HEK293 (cell line): Measurements from ENCODE around the gene EXD2.
"Not testable (repeated sequence)": the region's sequence is repeated elsewhere in the genome, so short reads cannot be mapped to it uniquely, and the experiment has no call there.

Source experiments
- CTCF ChIA-PET: fragments of 350-600 bp; formaldehyde crosslinking; extraction: SDS; loops from one replicate; lab custom pipeline; 2021; ENCODE audit warnings: antibody characterized with exemption; lab: Yijun Ruan, JAX
- POLR2A ChIA-PET: fragments of 300-600 bp; formaldehyde crosslinking; extraction: SDS; loops from one replicate; lab custom pipeline; 2020; ENCODE audit warnings: antibody characterized with exemption, inconsistent platforms; lab: Yijun Ruan, JAX
- H3K27ac ChIP-seq: fragments of 200-500 bp; sonication (Bioruptor generic); 2 replicates; pipeline ENCODE4 v1.5.1; 2014; ENCODE audit warnings: low read depth, low read length, control low read depth, inconsistent platforms; ENCODE audit errors: extremely low read depth
- H3K36me3 ChIP-seq, 2 experiments: fragments of 200-500 bp in 1 of 2; sonication (Bioruptor generic) in 1 of 2; 1 replicate in 1 of 2; 2 replicates in 1 of 2; pipeline ENCODE4 v1.5.1; 2014 to 2017; ENCODE audit warnings: inconsistent platforms in 2 of 2, low read length in 2 of 2; ENCODE audit not compliant: control insufficient read depth in 2 of 2, insufficient read depth in 1 of 2
- H3K4me1 ChIP-seq: fragments of 200-500 bp; sonication (Bioruptor generic); 2 replicates; pipeline ENCODE4 v1.5.1; 2014; ENCODE audit warnings: mild to moderate bottlenecking, low read length, inconsistent platforms; ENCODE audit not compliant: control insufficient read depth, insufficient read depth
- H3K4me3 ChIP-seq: 2 replicates; pipeline ENCODE4 v1.5.1; 2011; ENCODE audit warnings: low read depth, mild to moderate bottlenecking, control low read depth, low read length, moderate library complexity
- H3K9me3 ChIP-seq: fragments of 200-500 bp; sonication (Bioruptor generic); 2 replicates; pipeline ENCODE4 v1.5.1; 2014; ENCODE audit warnings: low read depth, low read length, inconsistent platforms; ENCODE audit not compliant: control insufficient read depth, insufficient read depth
- AEBP2 ChIP-seq: fragments of 450-650 bp; formaldehyde crosslinking; IDR thresholded peaks from 2 replicates; pipeline ENCODE4 v1.5.1; 2016; ENCODE audit warnings: missing biosample characterization, missing genetic modification characterization, borderline replicate concordance
- GLI2 ChIP-seq: fragments of 450-650 bp; formaldehyde crosslinking; IDR thresholded peaks from 2 replicates; pipeline ENCODE4; 2017; ENCODE audit warnings: missing biosample characterization, missing genetic modification characterization, low read depth, borderline replicate concordance
- HOXD13 ChIP-seq: sonication (generic); formaldehyde crosslinking; IDR thresholded peaks from 2 replicates; pipeline ENCODE4 v1.8.0; 2022; ENCODE audit warnings: missing genetic modification reagents, borderline replicate concordance
- KLF10 ChIP-seq: fragments of 450-650 bp; IDR thresholded peaks from 2 replicates; pipeline ENCODE4 v1.5.1; 2018; ENCODE audit warnings: missing biosample characterization, mild to moderate bottlenecking, missing genetic modification characterization
- KLF7 ChIP-seq: fragments of 450-650 bp; formaldehyde crosslinking; IDR thresholded peaks from 2 replicates; pipeline ENCODE4 v1.5.1; 2016; ENCODE audit warnings: missing biosample characterization, missing genetic modification characterization, borderline replicate concordance
- SCRT2 ChIP-seq: fragments of 450-650 bp; formaldehyde crosslinking; IDR thresholded peaks from 2 replicates; pipeline ENCODE4 v1.5.1; 2016; ENCODE audit warnings: missing biosample characterization, missing genetic modification characterization
- SETDB1 ChIP-seq: IDR thresholded peaks from one replicate; pipeline ENCODE4 v1.6.1; 2017; ENCODE audit warnings: mild to moderate bottlenecking, low read length, moderate library complexity, mixed read lengths; ENCODE audit not compliant: insufficient read length
- TRIM28 ChIP-seq: IDR thresholded peaks from 2 replicates; pipeline ENCODE4 v1.6.1; 2011; ENCODE audit warnings: low read length, control low read depth, borderline replicate concordance
- ZBTB21 ChIP-seq: fragments of 450-650 bp; formaldehyde crosslinking; IDR thresholded peaks from 2 replicates; pipeline ENCODE4 v1.5.1; 2017; ENCODE audit warnings: missing biosample characterization, missing genetic modification characterization
- ZFP41 ChIP-seq: fragments of 450-650 bp; formaldehyde crosslinking; IDR thresholded peaks from 2 replicates; pipeline ENCODE4 v1.5.1; 2016; ENCODE audit warnings: missing biosample characterization, missing genetic modification characterization, borderline replicate concordance
- ZNF132 ChIP-seq: fragments of 450-650 bp; formaldehyde crosslinking; IDR thresholded peaks from 2 replicates; pipeline ENCODE4 v1.5.1; 2017; ENCODE audit warnings: missing biosample characterization, missing genetic modification characterization, borderline replicate concordance
- ZNF133 ChIP-seq: fragments of 450-650 bp; formaldehyde crosslinking; IDR thresholded peaks from 2 replicates; pipeline ENCODE4 v1.5.1; 2016; ENCODE audit warnings: missing biosample characterization, missing genetic modification characterization
- ZNF146 ChIP-seq: fragments of 450-650 bp; formaldehyde crosslinking; IDR thresholded peaks from 2 replicates; pipeline ENCODE4 v1.5.1; 2016; ENCODE audit warnings: missing biosample characterization, missing genetic modification characterization
- ZNF157 ChIP-seq: fragments of 450-650 bp; formaldehyde crosslinking; IDR thresholded peaks from 2 replicates; pipeline ENCODE4 v1.5.1; 2016; ENCODE audit warnings: missing biosample characterization, missing genetic modification characterization
- ZNF24 ChIP-seq: fragments of 450-650 bp; formaldehyde crosslinking; IDR thresholded peaks from 2 replicates; pipeline ENCODE4 v1.5.1; 2016; ENCODE audit warnings: missing biosample characterization, missing genetic modification characterization
- ZNF292 ChIP-seq: fragments of 450-650 bp; formaldehyde crosslinking; IDR thresholded peaks from 2 replicates; pipeline ENCODE4 v1.5.1; 2016; ENCODE audit warnings: low read depth, missing biosample characterization, missing genetic modification characterization, borderline replicate concordance
- ZNF311 ChIP-seq: fragments of 450-650 bp; formaldehyde crosslinking; IDR thresholded peaks from 2 replicates; pipeline ENCODE4 v1.5.1; 2017; ENCODE audit warnings: missing biosample characterization, missing genetic modification characterization, borderline replicate concordance
- ZNF366 ChIP-seq: fragments of 450-650 bp; formaldehyde crosslinking; conservative IDR thresholded peaks from 2 replicates; pipeline ENCODE4 v1.5.1; 2016; ENCODE audit warnings: missing biosample characterization, missing genetic modification characterization
- ZNF37A ChIP-seq: fragments of 450-650 bp; IDR thresholded peaks from 2 replicates; pipeline ENCODE4 v1.5.1; 2018; ENCODE audit warnings: missing biosample characterization, missing genetic modification characterization
- ZNF510 ChIP-seq: fragments of 450-650 bp; formaldehyde crosslinking; IDR thresholded peaks from 2 replicates; pipeline ENCODE4 v1.5.1; 2018; ENCODE audit warnings: mild to moderate bottlenecking, missing genetic modification characterization, missing biosample characterization; ENCODE audit not compliant: insufficient replicate concordance
- ZNF514 ChIP-seq: fragments of 450-650 bp; formaldehyde crosslinking; IDR thresholded peaks from 2 replicates; pipeline ENCODE4 v1.5.1; 2016; ENCODE audit warnings: missing biosample characterization, missing genetic modification characterization
- ZNF561 ChIP-seq: fragments of 450-650 bp; IDR thresholded peaks from 2 replicates; pipeline ENCODE4 v1.5.1; 2018; ENCODE audit warnings: missing biosample characterization, missing genetic modification characterization, borderline replicate concordance
- ZNF624 ChIP-seq: fragments of 450-650 bp; formaldehyde crosslinking; IDR thresholded peaks from 2 replicates; pipeline ENCODE4 v1.5.1; 2017; ENCODE audit warnings: missing biosample characterization, missing genetic modification characterization
- ZNF664 ChIP-seq: fragments of 450-650 bp; formaldehyde crosslinking; IDR thresholded peaks from 2 replicates; pipeline ENCODE4 v1.5.1; 2016; ENCODE audit warnings: missing biosample characterization, missing genetic modification characterization
- ZNF701 ChIP-seq: fragments of 450-650 bp; formaldehyde crosslinking; IDR thresholded peaks from 2 replicates; pipeline ENCODE4 v1.5.1; 2016; ENCODE audit warnings: missing biosample characterization, missing genetic modification characterization
- TF ChIP-seq, protein P1 (sequence below): fragments of 450-650 bp; formaldehyde crosslinking; IDR thresholded peaks from 2 replicates; pipeline ENCODE4 v1.5.1; 2016; ENCODE audit warnings: missing biosample characterization, missing genetic modification characterization

Gene EXD2

GRCh38 chr14:69161590-69161989 is 29.7 kb upstream of the EXD2 start:
- TF ChIP-seq ZNF132 (tag by site-specific recombination) (no peak), TRIM28 (peak; percentile 68), ZNF37A (no peak), ZNF701 (tag by site-specific recombination) (no peak), ZNF366 (no peak), ZNF24 (no peak), SETDB1 (peak; percentile 95), ZBTB21 (no peak), KLF10 (tag by site-specific recombination) (no peak), ZNF133 (tag by site-specific recombination) (no peak)
- POLR2A ChIA-PET = no interaction called here

GRCh38 chr14:69165787-69166186 is 25.5 kb upstream of the EXD2 start:
- H3K27ac ChIP-seq, H3K4me1 ChIP-seq, H3K4me3 ChIP-seq, H3K36me3 ChIP-seq, H3K9me3 ChIP-seq, CTCF ChIA-PET, POLR2A ChIA-PET: not testable (repeated sequence)
- peak; percentile 57 for TF ChIP-seq ZNF146 (tag by site-specific recombination)

More at GRCh38 chr14:69161590-69161989, 29.7 kb upstream of the EXD2 start:
- no peaks in the 10 kb centered on the region for H3K9me3 ChIP-seq
- H3K4me3 ChIP-seq = no peak overlapping the region
- H3K4me1 ChIP-seq = no peaks in the 10 kb centered on the region
- no peak overlapping the region for H3K27ac ChIP-seq
- CTCF ChIA-PET = interaction anchor here (0.6 kb wide), 2 partner anchors 10 to 384 kb away, joined by 3 read pairs; no protein-coding TSS in a partner anchor
- H3K36me3 ChIP-seq = no peaks in the 10 kb centered on the region

DNA sequence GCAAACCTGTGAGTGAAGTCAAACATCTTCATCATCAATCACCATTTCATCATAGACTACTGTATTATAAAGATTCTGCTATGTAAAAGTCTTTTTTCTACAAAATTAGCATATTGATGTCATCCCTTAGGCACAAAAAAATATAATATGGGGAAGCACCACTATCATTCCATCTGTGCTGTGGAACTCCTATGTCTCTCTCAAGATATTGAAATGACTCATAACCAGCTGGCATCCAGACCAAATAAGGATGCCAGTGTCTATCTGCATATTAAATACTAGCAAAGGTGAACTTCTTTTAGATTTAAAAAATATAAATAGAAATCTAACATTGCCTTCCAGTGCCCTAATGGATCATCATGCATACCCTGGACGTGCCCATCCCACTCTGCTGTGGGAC is 20.5 kb upstream of the EXD2 start:
- Histone ChIP-seq H3K27ac (no peak overlapping the region), H3K4me1 (no peaks in the 10 kb centered on the region), H3K4me3 (no peak overlapping the region), H3K36me3 (no peaks in the 10 kb centered on the region), H3K9me3 (no peaks in the 10 kb centered on the region)
- POLR2A ChIA-PET = no interaction called here
- CTCF ChIA-PET = interaction anchor here (1.3 kb wide), 1 partner anchor 20 kb away, joined by 3 read pairs; no protein-coding TSS in a partner anchor
- no peak for TF ChIP-seq ZNF157
- TF ChIP-seq ZNF701 (tag by site-specific recombination) = no peak
- no peak for TF ChIP-seq ZNF561 (tag by site-specific recombination)
- no peak for TF ChIP-seq ZNF624 (tag by site-specific recombination)
- TF ChIP-seq GLI2 (tag by site-specific recombination) = no peak
- TF ChIP-seq ZFP41 (tag by site-specific recombination) = no peak
- TF ChIP-seq ZNF664 (tag by site-specific recombination) = no peak
- no peak for TF ChIP-seq AEBP2 (tag by site-specific recombination)
- TF ChIP-seq, protein P1, sequence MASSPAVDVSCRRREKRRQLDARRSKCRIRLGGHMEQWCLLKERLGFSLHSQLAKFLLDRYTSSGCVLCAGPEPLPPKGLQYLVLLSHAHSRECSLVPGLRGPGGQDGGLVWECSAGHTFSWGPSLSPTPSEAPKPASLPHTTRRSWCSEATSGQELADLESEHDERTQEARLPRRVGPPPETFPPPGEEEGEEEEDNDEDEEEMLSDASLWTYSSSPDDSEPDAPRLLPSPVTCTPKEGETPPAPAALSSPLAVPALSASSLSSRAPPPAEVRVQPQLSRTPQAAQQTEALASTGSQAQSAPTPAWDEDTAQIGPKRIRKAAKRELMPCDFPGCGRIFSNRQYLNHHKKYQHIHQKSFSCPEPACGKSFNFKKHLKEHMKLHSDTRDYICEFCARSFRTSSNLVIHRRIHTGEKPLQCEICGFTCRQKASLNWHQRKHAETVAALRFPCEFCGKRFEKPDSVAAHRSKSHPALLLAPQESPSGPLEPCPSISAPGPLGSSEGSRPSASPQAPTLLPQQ (tag by site-specific recombination) = no peak
- no peak for TF ChIP-seq HOXD13 (CRISPR knock-in tag)
- TF ChIP-seq ZNF292 = no peak
- no peak for TF ChIP-seq KLF7 (tag by site-specific recombination)
- TF ChIP-seq ZNF514 (tag by site-specific recombination) = no peak
- TF ChIP-seq ZNF311 (tag by site-specific recombination) = no peak
- TF ChIP-seq ZNF510 (tag by site-specific recombination) = no peak
- TF ChIP-seq SCRT2 = no peak
